ENCODE data around the gene DAGLA. TPM values are rescaled to one million over a fixed set of nuclear protein-coding genes. Genes with fewer than 3 reads are reported as not detected.

Gene DAGLA
- total and polyA plus RNA-seq, 2 experiments from 2014 or later: 1.3 TPM

GRCh38 chr11:61762223-61762615 is 82.0 kb downstream of the DAGLA start:
- no peaks in the 10 kb centered on the region for H3K4me1 ChIP-seq (ENCODE audit: insufficient read depth)
- H3K4me3 ChIP-seq: no peak overlapping the region
- H3K27me3 ChIP-seq (replicated peaks; ENCODE audit: insufficient read depth): no peaks in the 10 kb centered on the region; the same call in 1 of the 2 replicates
- no peak for TF ChIP-seq EZH2phosphoT487 (IDR thresholded peaks at IDR 0.05; ENCODE audit: insufficient read depth, low read depth)
- TF ChIP-seq EZH2 (IDR thresholded peaks at IDR 0.05; ENCODE audit: insufficient read depth, poor library complexity, severe bottlenecking): no peak
- H4K20me1 ChIP-seq (ENCODE audit: insufficient read depth): no peaks in the 10 kb centered on the region
- H3K4me2 ChIP-seq (ENCODE audit: unreplicated experiment): no peak overlapping the region
- no peaks in the 10 kb centered on the region for H3K36me3 ChIP-seq (ENCODE audit: low read depth)
- no peaks in the 10 kb centered on the region for H3F3A ChIP-seq (ENCODE audit: insufficient read depth)
- WGBS, 2 experiments (ENCODE audit: low coverage in 1 of 2, low lambda C conversion rate in 2 of 2, missing lambda C conversion rate in 2 of 2): 47 to 57% methylated on average over 8 to 10 of the region's 10 CpGs
- H3K27ac ChIP-seq: no peak overlapping the region
- no peak overlapping the region for H2AFZ ChIP-seq
- no peaks in the 10 kb centered on the region for H3K9me3 ChIP-seq (ENCODE audit: low read depth)
- no peaks in the 10 kb centered on the region for H3K79me2 ChIP-seq (ENCODE audit: insufficient read depth)
- in situ Hi-C loops (cut with MboI): no loop called here
- no peak overlapping the region for H3K9ac ChIP-seq
- DNase-seq: no peak
- no peaks in the 10 kb centered on the region for H3K9me2 ChIP-seq (ENCODE audit: insufficient read depth)

DNA sequence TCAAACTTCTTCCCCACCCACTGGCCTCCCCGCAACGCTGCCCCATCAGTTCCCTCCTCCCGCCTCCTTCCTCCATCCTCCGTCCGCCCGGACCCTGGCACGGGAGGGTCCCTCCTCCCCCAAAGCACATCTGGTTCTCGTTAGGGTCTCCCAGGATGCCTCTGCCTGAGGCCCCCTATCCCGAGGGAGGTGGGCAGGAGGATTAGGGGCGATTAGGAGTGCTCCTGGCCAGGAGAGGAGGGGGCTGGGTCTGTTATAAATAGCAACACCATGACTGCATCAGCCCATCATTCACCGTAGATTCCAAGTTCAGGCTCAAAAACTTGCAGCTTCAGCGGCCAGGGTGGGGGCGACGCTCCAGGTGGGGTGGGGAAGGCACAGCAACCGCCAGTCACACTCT is 82.6 kb downstream of the DAGLA start:
- H3K79me2 ChIP-seq (ENCODE audit: insufficient read depth): no peaks in the 10 kb centered on the region
- TF ChIP-seq EZH2 (IDR thresholded peaks at IDR 0.05; ENCODE audit: insufficient read depth, poor library complexity, severe bottlenecking): no peak
- TF ChIP-seq EZH2phosphoT487 (IDR thresholded peaks at IDR 0.05; ENCODE audit: insufficient read depth, low read depth): no peak
- H3K9ac ChIP-seq: no peak overlapping the region
- no peaks in the 10 kb centered on the region; the same call in 1 of the 2 replicates for H3K27me3 ChIP-seq (replicated peaks; ENCODE audit: insufficient read depth)
- no peaks in the 10 kb centered on the region for H3K9me3 ChIP-seq (ENCODE audit: low read depth)
- H3K4me1 ChIP-seq (ENCODE audit: insufficient read depth): no peaks in the 10 kb centered on the region
- H2AFZ ChIP-seq: no peak overlapping the region
- H4K20me1 ChIP-seq (ENCODE audit: insufficient read depth): no peaks in the 10 kb centered on the region
- H3K4me3 ChIP-seq: no peak overlapping the region
- no peaks in the 10 kb centered on the region for H3F3A ChIP-seq (ENCODE audit: insufficient read depth)
- H3K4me2 ChIP-seq (ENCODE audit: unreplicated experiment): no peak overlapping the region
- 6 to 11% methylated on average over 9 to 15 of the region's 15 CpGs for WGBS, 2 experiments (ENCODE audit: low coverage in 1 of 2, low lambda C conversion rate in 2 of 2, missing lambda C conversion rate in 2 of 2)
- H3K27ac ChIP-seq: no peak overlapping the region
- H3K9me2 ChIP-seq (ENCODE audit: insufficient read depth): no peaks in the 10 kb centered on the region
- no peaks in the 10 kb centered on the region for H3K36me3 ChIP-seq (ENCODE audit: low read depth)
- DNase-seq: no peak
- in situ Hi-C loops (cut with MboI): no loop called here

DNA sequence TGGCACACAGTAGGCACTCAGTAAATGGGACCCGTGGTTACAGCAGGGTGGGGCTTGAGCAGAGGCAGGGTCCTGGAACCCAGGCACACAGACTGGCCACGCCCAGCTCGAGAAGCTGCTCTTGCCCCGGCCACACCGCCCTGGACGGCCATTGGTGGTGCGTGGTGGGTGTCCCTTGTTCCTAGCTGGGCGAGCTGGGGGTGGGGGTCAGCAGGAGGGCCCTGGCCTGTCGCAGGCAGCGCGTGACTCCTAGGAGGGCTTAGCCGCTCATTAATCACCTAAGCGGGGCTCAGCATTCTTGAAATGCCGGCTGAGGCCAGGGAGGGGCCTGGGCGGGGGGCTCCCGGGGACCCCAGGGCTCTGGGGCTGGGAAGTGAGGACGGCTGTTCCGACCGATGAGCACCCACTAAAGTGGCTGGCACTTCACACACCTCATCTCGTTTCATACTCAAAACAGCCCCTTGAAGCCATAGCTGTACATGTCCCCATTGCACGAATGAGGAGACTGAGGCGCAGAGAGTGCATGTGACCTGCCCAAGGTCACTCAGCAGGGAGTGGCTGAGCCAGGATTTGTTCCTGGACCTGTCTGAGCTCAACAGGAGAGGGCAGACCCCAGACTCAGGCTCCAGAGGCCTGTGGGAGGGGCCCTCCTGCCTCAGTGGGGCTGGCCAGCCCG is 83.9 kb downstream of the DAGLA start:
- Histone ChIP-seq H3F3A (ENCODE audit: insufficient read depth) (no peaks in the 10 kb centered on the region), H4K20me1 (ENCODE audit: insufficient read depth) (no peaks in the 10 kb centered on the region), H3K4me2 (ENCODE audit: unreplicated experiment) (no peak overlapping the region), H3K36me3 (ENCODE audit: low read depth) (no peaks in the 10 kb centered on the region), H3K79me2 (ENCODE audit: insufficient read depth) (no peaks in the 10 kb centered on the region), H3K4me3 (no peak overlapping the region), H3K27me3 (replicated peaks; ENCODE audit: insufficient read depth) (no peaks in the 10 kb centered on the region; the same call in 1 of the 2 replicates), H3K9me2 (ENCODE audit: insufficient read depth) (no peaks in the 10 kb centered on the region), H3K9ac (no peak overlapping the region), H2AFZ (no peak overlapping the region), H3K4me1 (ENCODE audit: insufficient read depth) (no peaks in the 10 kb centered on the region), H3K9me3 (ENCODE audit: low read depth) (no peaks in the 10 kb centered on the region), H3K27ac (no peak overlapping the region)
- 52 to 54% methylated on average over 19 to 23 of the region's 23 CpGs for WGBS, 2 experiments (ENCODE audit: low coverage in 1 of 2, low lambda C conversion rate in 2 of 2, missing lambda C conversion rate in 2 of 2)
- in situ Hi-C loops (cut with MboI): no loop called here
- TF ChIP-seq EZH2 (IDR thresholded peaks at IDR 0.05; ENCODE audit: insufficient read depth, poor library complexity, severe bottlenecking) (no peak), EZH2phosphoT487 (IDR thresholded peaks at IDR 0.05; ENCODE audit: insufficient read depth, low read depth) (no peak)
- no peak for DNase-seq

DNA sequence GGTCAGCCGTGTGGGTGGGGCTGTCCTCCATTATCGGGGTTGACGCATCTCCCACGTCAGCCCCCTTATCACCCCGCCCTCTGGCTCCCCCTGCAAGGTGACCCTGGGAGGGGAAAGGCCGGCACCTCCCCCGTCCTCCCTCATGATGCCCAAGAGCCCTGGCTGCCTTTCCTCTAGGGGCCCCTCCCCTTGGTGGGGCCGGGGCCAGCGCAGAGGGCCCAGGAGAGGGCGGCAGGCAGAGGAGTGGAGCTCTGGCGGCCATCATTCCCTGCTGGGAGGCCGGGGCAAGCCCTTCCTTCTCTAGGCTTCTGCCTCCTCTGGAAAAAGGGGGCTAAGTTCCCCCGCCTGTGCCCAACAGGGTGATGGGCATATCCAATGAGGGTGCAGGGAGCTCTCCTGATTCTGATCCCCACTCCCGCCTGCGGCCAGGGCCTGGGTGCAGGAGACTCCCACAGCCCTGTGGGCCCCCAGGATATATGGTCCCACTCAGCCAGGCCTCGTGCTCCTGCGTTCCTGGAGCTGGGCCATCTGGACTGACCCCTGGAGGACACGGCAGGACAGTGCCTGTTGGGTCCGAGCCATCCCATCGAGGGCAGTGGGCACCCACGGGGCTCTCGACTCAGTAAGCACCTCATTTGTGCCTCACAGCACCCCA is 84.5 kb downstream of the DAGLA start:
- Histone ChIP-seq H3K36me3 (ENCODE audit: low read depth) (no peaks in the 10 kb centered on the region), H3K9me3 (ENCODE audit: low read depth) (no peaks in the 10 kb centered on the region), H3K27ac (no peak overlapping the region), H3K4me1 (ENCODE audit: insufficient read depth) (no peaks in the 10 kb centered on the region), H3K9ac (no peak overlapping the region), H3K27me3 (replicated peaks; ENCODE audit: insufficient read depth) (no peaks in the 10 kb centered on the region; the same call in 1 of the 2 replicates), H4K20me1 (ENCODE audit: insufficient read depth) (no peaks in the 10 kb centered on the region), H3K4me3 (no peak overlapping the region), H3K4me2 (ENCODE audit: unreplicated experiment) (no peak overlapping the region), H2AFZ (no peak overlapping the region), H3K79me2 (ENCODE audit: insufficient read depth) (no peaks in the 10 kb centered on the region), H3K9me2 (ENCODE audit: insufficient read depth) (no peaks in the 10 kb centered on the region), H3F3A (ENCODE audit: insufficient read depth) (no peaks in the 10 kb centered on the region)
- in situ Hi-C loops (cut with MboI): no loop called here
- 39 to 56% methylated on average over 14 to 20 of the region's 22 CpGs for WGBS, 2 experiments (ENCODE audit: low coverage in 1 of 2, low lambda C conversion rate in 2 of 2, missing lambda C conversion rate in 2 of 2)
- TF ChIP-seq EZH2phosphoT487 (IDR thresholded peaks at IDR 0.05; ENCODE audit: insufficient read depth, low read depth) (no peak), EZH2 (IDR thresholded peaks at IDR 0.05; ENCODE audit: insufficient read depth, poor library complexity, severe bottlenecking) (no peak)
- no peak for DNase-seq

All from GM23248 (cell line).